ENCODE data around the gene DNM3.

DNA sequence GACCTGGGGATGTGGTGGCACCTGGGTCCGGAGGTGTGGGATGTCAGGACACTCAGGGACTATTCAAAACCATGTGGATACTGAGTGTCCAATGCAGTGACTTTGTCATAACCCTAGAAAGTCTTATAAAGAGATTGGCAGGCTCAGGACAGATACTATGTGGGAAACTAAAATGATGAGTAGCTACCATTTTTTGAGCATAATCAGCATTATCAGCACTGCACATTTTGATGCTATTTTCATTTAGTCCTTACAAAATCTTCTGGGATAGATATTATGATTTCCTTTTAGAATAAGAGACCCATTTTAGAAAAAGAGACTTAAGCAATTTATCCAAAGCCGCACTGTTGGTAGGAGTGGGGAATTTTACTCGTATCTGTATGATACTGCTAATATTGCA is 93.4 kb downstream of the DNM3 start:
- TF ChIP-seq, protein P1, sequence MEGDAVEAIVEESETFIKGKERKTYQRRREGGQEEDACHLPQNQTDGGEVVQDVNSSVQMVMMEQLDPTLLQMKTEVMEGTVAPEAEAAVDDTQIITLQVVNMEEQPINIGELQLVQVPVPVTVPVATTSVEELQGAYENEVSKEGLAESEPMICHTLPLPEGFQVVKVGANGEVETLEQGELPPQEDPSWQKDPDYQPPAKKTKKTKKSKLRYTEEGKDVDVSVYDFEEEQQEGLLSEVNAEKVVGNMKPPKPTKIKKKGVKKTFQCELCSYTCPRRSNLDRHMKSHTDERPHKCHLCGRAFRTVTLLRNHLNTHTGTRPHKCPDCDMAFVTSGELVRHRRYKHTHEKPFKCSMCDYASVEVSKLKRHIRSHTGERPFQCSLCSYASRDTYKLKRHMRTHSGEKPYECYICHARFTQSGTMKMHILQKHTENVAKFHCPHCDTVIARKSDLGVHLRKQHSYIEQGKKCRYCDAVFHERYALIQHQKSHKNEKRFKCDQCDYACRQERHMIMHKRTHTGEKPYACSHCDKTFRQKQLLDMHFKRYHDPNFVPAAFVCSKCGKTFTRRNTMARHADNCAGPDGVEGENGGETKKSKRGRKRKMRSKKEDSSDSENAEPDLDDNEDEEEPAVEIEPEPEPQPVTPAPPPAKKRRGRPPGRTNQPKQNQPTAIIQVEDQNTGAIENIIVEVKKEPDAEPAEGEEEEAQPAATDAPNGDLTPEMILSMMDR (IDR thresholded peaks at IDR 0.05) = no peak
- no peak for TF ChIP-seq EZH2 (IDR thresholded peaks at IDR 0.05; ENCODE audit: borderline replicate concordance, insufficient read depth, low read depth, low read length, poor library complexity, severe bottlenecking)
